AG04449 (cell line): ENCODE measurements around the gene ERCC5.

Experiments used
- CTCF ChIA-PET: fragments of 350-600 bp; formaldehyde crosslinking; extraction: SDS; loops from one replicate; lab custom pipeline; 2021; ENCODE audit warnings: antibody characterized with exemption; lab: Yijun Ruan, JAX
- POLR2A ChIA-PET: fragments of 400-600, 350-600 bp; formaldehyde crosslinking; extraction: SDS; loops from one replicate; lab custom pipeline; 2020; ENCODE audit warnings: antibody characterized with exemption, inconsistent platforms; lab: Yijun Ruan, JAX
- DNase-seq: peaks from one replicate; pipeline ENCODE4 v3.0.0-alpha.2; 2010; ENCODE audit warnings: low read depth, low spot score
- H3K4me3 ChIP-seq: 2 replicates; pipeline ENCODE4 v1.5.1; 2011; ENCODE audit warnings: low read depth, mild to moderate bottlenecking, control low read depth, low read length
- TF ChIP-seq, protein P1 (sequence below): IDR thresholded peaks from one replicate; pipeline ENCODE4 v1.5.1; 2011; ENCODE audit warnings: mild to moderate bottlenecking, moderate library complexity, low read length, control low read depth, inconsistent platforms; ENCODE audit not compliant: insufficient read depth; ENCODE audit errors: missing control alignments

The ERCC5 gene

DNA sequence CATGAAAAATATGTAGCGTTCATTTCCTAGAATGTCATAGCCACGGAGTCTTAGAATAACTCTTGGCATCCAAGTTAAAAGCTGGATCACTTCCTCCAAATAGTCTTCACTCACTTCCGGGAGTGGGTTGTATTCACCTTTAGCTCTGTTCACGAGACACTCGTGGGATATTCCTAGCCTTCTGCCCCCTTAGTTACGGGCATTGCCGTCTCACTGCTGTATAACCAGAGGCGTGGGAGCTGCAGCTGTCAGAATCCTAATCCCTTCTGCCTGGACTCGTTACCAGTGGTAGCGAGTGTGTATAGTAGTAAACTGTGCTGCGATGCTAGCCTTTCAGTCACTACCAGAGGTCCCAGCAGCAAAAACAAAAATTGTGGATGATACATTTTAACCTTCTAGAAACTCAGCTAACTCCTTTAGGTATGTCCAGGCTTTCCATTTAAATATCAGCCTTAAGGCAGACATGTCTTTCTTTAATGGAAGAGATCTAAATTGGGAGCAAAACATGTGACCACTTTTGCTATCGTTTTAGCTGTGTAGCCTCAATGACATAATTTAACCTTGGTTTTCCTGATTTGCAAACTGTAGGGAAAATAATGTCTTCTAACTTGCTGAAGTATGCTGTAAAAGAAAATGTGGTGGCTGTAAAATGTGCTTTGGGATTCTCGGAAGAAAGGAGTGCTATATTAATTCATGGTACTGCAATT lies 34.1 kb downstream of the ERCC5 start:
- H3K4me3 ChIP-seq = no peak overlapping the region
- ChIA-PET POLR2A (no interaction called here), CTCF (interaction anchor here (3.7 kb wide), 1 partner anchor 10 kb away, joined by 26 read pairs; no protein-coding TSS in a partner anchor)
- TF ChIP-seq, protein P1, sequence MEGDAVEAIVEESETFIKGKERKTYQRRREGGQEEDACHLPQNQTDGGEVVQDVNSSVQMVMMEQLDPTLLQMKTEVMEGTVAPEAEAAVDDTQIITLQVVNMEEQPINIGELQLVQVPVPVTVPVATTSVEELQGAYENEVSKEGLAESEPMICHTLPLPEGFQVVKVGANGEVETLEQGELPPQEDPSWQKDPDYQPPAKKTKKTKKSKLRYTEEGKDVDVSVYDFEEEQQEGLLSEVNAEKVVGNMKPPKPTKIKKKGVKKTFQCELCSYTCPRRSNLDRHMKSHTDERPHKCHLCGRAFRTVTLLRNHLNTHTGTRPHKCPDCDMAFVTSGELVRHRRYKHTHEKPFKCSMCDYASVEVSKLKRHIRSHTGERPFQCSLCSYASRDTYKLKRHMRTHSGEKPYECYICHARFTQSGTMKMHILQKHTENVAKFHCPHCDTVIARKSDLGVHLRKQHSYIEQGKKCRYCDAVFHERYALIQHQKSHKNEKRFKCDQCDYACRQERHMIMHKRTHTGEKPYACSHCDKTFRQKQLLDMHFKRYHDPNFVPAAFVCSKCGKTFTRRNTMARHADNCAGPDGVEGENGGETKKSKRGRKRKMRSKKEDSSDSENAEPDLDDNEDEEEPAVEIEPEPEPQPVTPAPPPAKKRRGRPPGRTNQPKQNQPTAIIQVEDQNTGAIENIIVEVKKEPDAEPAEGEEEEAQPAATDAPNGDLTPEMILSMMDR = no peak
- DNase-seq = no peak

DNA sequence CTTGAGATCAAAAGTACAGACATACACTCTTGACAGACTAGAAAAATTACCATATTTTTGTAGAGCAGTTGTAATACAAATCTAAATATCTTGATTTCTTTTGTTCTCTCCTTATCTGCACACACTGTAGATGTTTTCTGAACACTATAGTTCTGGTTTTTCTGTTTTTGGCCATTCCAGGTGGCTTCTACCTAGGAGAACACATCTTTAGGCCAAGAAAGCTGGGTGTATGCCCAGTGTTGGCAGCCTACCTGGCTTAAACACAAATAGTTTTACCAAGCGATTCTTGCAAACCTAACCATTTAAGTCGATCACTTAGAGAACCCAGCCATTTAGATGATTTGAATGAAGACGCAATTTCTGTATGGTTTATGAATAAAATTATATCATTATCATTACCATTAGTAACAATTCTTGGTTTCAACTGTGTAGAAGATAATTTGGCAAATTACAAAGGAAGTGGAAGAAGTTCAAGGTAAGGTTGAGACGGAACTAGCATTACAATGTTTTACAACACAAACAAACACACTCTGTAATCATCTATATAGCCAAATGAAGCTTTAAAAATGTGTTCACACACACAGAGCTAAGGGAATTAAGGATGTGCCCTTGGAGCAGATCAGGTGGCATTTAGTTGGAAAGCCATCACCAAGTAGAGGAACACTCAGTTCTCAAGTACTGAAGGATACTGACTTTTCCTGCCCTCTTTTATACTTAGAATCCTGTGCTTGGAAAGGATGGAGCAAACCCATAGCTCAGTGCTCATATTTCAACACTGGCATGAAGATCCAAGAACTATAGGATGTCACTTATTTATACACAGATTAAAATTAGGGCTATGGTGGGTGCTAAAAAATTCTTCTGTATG lies 36.2 kb downstream of the ERCC5 start:
- ChIA-PET POLR2A (no interaction called here), CTCF (interaction anchor here (1.0 to 3.7 kb wide), 3 partner anchors 9 to 13 kb away, joined by 3 to 26 read pairs (median 4); no protein-coding TSS in a partner anchor)
- DNase-seq = no peak
- TF ChIP-seq, protein P1 = no peak
- no peak overlapping the region for H3K4me3 ChIP-seq

DNA sequence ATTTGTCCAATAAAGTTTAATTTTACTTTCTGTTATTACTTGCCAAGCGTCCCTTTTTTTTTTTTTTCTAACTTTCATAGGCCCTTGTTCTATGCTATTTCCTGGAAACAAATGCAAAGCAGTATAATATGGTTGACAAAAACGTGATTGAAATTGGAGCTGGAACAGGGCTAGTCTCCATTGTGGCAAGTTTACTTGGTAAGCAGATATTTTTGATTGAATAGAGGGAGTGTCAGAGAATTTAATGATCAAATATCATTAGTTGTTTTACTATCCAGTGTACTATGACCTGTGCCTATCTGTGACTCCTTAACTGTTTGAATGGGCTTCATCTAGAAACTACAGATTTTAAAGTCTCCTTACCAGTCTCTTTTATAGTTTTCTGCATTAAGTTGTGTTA lies 46.7 kb downstream of the ERCC5 start:
- TF ChIP-seq, protein P1 = no peak
- ChIA-PET CTCF (no interaction called here), POLR2A (no interaction called here)
- H3K4me3 ChIP-seq = no peak overlapping the region
- no peak for DNase-seq

DNA sequence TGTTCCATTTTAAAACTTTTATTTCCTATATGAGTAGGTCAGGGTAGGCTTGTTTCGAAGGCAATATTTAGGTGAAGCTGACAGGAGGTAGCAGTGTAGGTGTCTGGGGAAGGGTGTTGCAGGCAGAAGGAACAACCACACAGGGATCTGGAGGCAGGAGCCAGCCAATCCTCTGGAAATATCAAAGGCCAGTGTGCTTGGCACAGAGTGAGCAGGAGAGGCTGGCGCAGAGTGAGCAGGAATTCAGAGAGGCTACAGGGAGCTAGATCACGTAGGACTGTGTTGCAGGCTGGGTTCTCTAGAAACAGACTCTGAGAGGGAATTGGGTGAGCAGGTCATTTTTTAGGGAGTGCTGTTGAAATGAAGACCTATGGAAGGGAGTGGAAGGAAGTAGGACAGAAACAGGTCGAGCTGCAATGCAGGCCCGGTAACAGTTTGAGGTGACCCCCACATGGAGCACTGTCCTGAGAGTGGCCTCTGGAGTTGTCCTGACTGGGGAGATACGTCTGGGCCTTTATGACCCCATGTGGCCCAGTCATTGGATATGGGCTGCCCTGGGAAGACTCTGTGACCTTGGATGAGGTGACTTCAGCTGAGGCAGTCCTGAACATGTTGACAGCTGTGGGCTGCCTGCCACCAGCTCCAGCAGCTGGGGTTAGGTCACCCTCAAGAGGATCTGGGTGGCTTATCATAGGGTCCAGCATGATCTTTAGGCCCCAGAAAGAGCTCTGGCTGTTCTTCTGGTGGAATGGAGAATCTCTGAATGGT lies 51.7 kb downstream of the ERCC5 start:
- DNase-seq = no peak
- no peak overlapping the region for H3K4me3 ChIP-seq
- TF ChIP-seq, protein P1 = no peak
- CTCF ChIA-PET = interaction anchor here (2.8 kb wide), 1 partner anchor 27 kb away, joined by 8 read pairs; no protein-coding TSS in a partner anchor
- POLR2A ChIA-PET = no interaction called here

DNA sequence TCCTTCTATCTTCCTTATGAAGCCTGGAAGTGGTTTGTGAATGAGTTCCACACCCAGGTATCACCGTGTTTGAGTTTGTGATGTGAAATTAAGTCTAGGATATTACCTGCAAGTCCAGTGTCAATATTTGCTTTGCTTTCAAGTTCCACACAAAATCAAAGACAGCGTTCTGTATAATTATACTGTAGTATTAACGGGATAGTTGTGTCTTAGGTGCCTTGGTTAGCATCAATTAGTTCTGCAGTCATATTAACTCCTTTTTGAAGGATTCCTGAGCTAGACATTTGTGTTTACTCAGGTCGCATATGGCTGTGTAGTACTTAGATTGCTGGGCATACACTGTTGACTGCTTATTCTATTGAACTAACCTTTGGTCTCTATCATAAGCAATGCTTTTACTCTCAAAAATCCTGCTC lies 54.4 kb downstream of the ERCC5 start:
- H3K4me3 ChIP-seq = no peak overlapping the region
- ChIA-PET CTCF (no interaction called here), POLR2A (no interaction called here)
- no peak for DNase-seq
- TF ChIP-seq, protein P1 = no peak

DNA sequence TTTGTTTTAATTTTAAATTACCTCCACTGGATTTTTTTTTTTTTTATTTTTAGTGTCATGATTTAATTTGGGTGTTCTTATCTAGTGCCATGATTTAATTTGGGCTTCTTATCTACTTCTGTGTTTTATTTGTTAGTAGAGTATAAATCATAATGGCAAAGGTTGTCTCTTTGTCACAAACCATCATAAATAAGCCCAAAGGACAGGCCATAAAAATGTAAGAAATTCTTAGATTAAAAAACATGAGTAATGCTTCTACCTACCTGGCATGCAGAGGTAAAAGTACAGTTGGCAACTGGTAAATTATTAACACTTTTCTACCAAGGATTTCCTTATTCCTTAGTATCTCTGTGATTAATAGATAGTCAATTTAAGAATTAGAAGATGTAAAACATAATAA lies 55.2 kb downstream of the ERCC5 start:
- POLR2A ChIA-PET = no interaction called here
- no peak for DNase-seq
- TF ChIP-seq, protein P1 = no peak
- no peak overlapping the region for H3K4me3 ChIP-seq
- CTCF ChIA-PET = no interaction called here
